Panc1 (cell line): Measurements from ENCODE around the gene ARHGEF7. TPM values are rescaled to one million over a fixed set of nuclear protein-coding genes. Genes with fewer than 3 reads are reported as not detected.

ENCODE experiments used
- ATAC-seq: fragments of 200-7000 bp; cut with Tn5 transposase; 2 replicates; pipeline ENCODE4 v1.9.1; 2020; ENCODE audit warnings: mild to moderate bottlenecking, moderate library complexity
- BruUV-seq: library from RNA; stranded (reverse); fragments of 400-500 nt; replicated peaks from 2 replicates; lab custom pipeline; 2021; lab: Mats Ljungman, UMichigan
- CTCF ChIA-PET: fragments of 300-600 bp; sonication (Branson Sonifier 250); formaldehyde crosslinking; loops from one replicate; lab custom pipeline; 2022; ENCODE audit warnings: antibody characterized with exemption; lab: Charles Lee
- POLR2A ChIA-PET: fragments of 300-600 bp; sonication (Branson Sonifier 250); formaldehyde crosslinking; loops from one replicate; lab custom pipeline; 2022; ENCODE audit warnings: antibody characterized with exemption; lab: Charles Lee
- DNase-seq: peaks from one replicate; pipeline ENCODE4 v3.0.0-alpha.2; 2010; ENCODE audit warnings: low read depth, low spot score
- H3K27ac ChIP-seq: 2 replicates; pipeline ENCODE4 v1.5.1; 2011; ENCODE audit warnings: mild to moderate bottlenecking, low read length, inconsistent platforms
- H3K27me3 ChIP-seq: fragments of 200-500 bp; sonication (Bioruptor generic); 2 replicates; pipeline ENCODE4 v1.6.0; 2014; ENCODE audit warnings: low read length, inconsistent platforms; ENCODE audit not compliant: control insufficient read depth, insufficient read depth
- H3K36me3 ChIP-seq: fragments of 200-500 bp; sonication (Bioruptor generic); 2 replicates; pipeline ENCODE4 v1.5.1; 2014; ENCODE audit warnings: inconsistent platforms, mild to moderate bottlenecking, low read length, moderate library complexity; ENCODE audit not compliant: control insufficient read depth, insufficient read depth
- H3K4me1 ChIP-seq: 2 replicates; pipeline ENCODE4 v1.5.1; 2011; ENCODE audit warnings: inconsistent platforms, mild to moderate bottlenecking, low read length, moderate library complexity; ENCODE audit not compliant: control insufficient read depth, insufficient read depth
- H3K4me3 ChIP-seq, 2 experiments: 2 replicates each; pipeline ENCODE4 v1.5.1; 2011 to 2012; ENCODE audit warnings: low read depth in 2 of 2, low read length in 2 of 2, mild to moderate bottlenecking in 2 of 2, inconsistent platforms in 1 of 2, moderate library complexity in 1 of 2
- H3K9me3 ChIP-seq: fragments of 200-500 bp; sonication (Bioruptor generic); 2 replicates; pipeline ENCODE4 v1.5.1; 2014; ENCODE audit warnings: low read depth, mild to moderate bottlenecking, inconsistent platforms, low read length, moderate library complexity; ENCODE audit not compliant: control insufficient read depth, insufficient read depth
- POLR2AphosphoS5 ChIP-seq: IDR thresholded peaks from 2 replicates; pipeline ENCODE4 v1.6.1; 2012; ENCODE audit warnings: mild to moderate bottlenecking, low read depth, low read length, moderate library complexity
- REST ChIP-seq, 2 experiments: IDR thresholded peaks; 2 replicates each; pipeline ENCODE4 v1.6.1; 2011 to 2012; ENCODE audit warnings: low read depth in 2 of 2, control low read depth in 1 of 2, low read length in 1 of 2, mild to moderate bottlenecking in 1 of 2, moderate library complexity in 1 of 2; ENCODE audit not compliant: insufficient read depth in 1 of 2
- SIN3A ChIP-seq: IDR thresholded peaks from 2 replicates; pipeline ENCODE4 v1.6.1; 2012; ENCODE audit warnings: low read depth, mild to moderate bottlenecking, low read length, moderate library complexity, borderline replicate concordance; ENCODE audit not compliant: insufficient read depth
- TCF7L2 ChIP-seq: IDR thresholded peaks from 2 replicates; pipeline ENCODE4 v1.6.1; 2011; ENCODE audit warnings: mild to moderate bottlenecking, low read depth, low read length, inconsistent platforms
- in situ Hi-C: cut with HindIII; loops from 2 replicates; pipeline ENCODE4 v1.10.0; 2016; ENCODE audit warnings: low sequenced_read_pairs, low pct_unique_long_range_greater_than_20kb
- intact Hi-C: fragments of 100-400 bp; cut with micrococcal nuclease; formaldehyde crosslinking; loops from one replicate; pipeline ENCODE4 v1.10.0; 2022; ENCODE audit not compliant: unreplicated experiment
- total RNA-seq: library from RNA; stranded (reverse); gene quantifications from one replicate; pipeline ENCODE4 v1.2.1, GENCODE V29; 2021; ENCODE audit not compliant: unreplicated experiment
- TF ChIP-seq, protein P1 (sequence below): fragments of 450-650 bp; IDR thresholded peaks from 2 replicates; pipeline ENCODE4 v1.5.1; 2017; ENCODE audit warnings: mild to moderate bottlenecking

The ARHGEF7 gene
- total RNA-seq, 1 experiment from 2014 or later, result 36.4 TPM

DNA sequence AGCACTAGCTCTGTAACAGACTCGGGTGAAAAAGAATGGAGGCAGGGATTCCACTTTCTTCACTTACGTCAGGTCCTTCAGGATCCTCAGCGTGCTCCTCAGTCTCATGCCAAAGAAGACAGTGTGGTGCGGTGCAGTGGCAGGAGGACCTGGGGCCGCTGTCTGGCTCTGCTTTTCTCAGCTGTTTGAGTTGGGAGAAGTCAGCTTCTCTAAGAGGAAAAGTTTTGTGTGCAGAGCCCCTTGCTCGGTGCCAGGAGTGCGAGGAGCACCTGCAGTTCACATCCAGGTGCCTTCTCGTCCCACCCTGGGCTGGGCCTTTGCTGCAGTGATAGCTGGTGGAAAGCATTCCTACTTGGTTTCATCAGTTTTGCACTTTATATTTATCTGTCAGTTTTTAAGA lies 127.5 kb downstream of the ARHGEF7 start:
- H3K36me3 ChIP-seq, result no peaks in the 10 kb centered on the region; the same call in 1 of the 2 replicates
- ATAC-seq (no peak), DNase-seq (no peak)
- in situ Hi-C loops (no loop called here), intact Hi-C loops (no loop called here)
- H3K4me1 ChIP-seq, result no peaks in the 10 kb centered on the region
- TF ChIP-seq, protein P1, sequence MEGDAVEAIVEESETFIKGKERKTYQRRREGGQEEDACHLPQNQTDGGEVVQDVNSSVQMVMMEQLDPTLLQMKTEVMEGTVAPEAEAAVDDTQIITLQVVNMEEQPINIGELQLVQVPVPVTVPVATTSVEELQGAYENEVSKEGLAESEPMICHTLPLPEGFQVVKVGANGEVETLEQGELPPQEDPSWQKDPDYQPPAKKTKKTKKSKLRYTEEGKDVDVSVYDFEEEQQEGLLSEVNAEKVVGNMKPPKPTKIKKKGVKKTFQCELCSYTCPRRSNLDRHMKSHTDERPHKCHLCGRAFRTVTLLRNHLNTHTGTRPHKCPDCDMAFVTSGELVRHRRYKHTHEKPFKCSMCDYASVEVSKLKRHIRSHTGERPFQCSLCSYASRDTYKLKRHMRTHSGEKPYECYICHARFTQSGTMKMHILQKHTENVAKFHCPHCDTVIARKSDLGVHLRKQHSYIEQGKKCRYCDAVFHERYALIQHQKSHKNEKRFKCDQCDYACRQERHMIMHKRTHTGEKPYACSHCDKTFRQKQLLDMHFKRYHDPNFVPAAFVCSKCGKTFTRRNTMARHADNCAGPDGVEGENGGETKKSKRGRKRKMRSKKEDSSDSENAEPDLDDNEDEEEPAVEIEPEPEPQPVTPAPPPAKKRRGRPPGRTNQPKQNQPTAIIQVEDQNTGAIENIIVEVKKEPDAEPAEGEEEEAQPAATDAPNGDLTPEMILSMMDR, result no peak
- TF ChIP-seq POLR2AphosphoS5, result no peak
- no peak overlapping the region for H3K4me3 ChIP-seq
- H3K27me3 ChIP-seq, result no peaks in the 10 kb centered on the region
- H3K27ac ChIP-seq, result no peak overlapping the region
- ChIA-PET CTCF (no interaction called here), POLR2A (no interaction called here)
- BruUV-seq, result no TSS peak
- H3K9me3 ChIP-seq, result no peaks in the 10 kb centered on the region

DNA sequence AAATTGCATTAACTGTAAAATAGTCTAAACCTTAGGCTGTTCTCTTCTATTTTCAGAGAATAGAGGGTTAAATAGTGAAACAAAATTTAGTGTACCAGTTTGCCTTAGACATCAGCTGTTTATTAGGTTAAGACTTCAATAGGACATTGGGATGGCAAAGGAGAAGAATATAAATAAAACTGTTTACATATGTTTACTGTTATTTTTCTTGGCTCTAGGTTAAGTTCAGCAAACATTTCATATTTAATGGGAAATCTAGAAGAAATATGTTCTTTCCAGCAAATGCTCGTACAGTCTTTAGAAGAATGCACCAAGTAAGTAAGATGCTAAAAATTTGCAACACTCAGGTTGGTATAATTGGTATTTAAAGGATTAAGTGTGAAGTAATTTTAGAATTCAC lies 128.9 kb downstream of the ARHGEF7 start:
- Histone ChIP-seq H3K9me3 (no peaks in the 10 kb centered on the region), H3K27me3 (no peaks in the 10 kb centered on the region), H3K4me3 (no peak overlapping the region), H3K4me1 (no peaks in the 10 kb centered on the region), H3K36me3 (no peaks in the 10 kb centered on the region; the same call in 1 of the 2 replicates), H3K27ac (no peak overlapping the region)
- POLR2A ChIA-PET, result no interaction called here
- CTCF ChIA-PET, result no interaction called here
- BruUV-seq, result no TSS peak
- ATAC-seq (no peak), DNase-seq (no peak)
- TF ChIP-seq REST (IDR thresholded peaks at IDR 0.05; ENCODE audit: insufficient read depth in 1 of 2, low read depth in 2 of 2, low read length in 1 of 2) (no peak), TCF7L2 (no peak), POLR2AphosphoS5 (no peak), SIN3A (no peak)
- TF ChIP-seq, protein P1, result no peak
- intact Hi-C loops, result no loop called here
- in situ Hi-C loops, result no loop called here
